H1 (cell line): ENCODE data around the gene LRRC9. TPM values are rescaled to one million over a fixed set of nuclear protein-coding genes. Genes with fewer than 3 reads are reported as not detected.

ENCODE experiments used
- ATF3 ChIP-seq: IDR thresholded peaks from 2 replicates; pipeline ENCODE4 v1.6.1; 2011; ENCODE audit warnings: low read depth, mild to moderate bottlenecking, low read length; ENCODE audit not compliant: insufficient read depth
- CTBP2 ChIP-seq: IDR thresholded peaks from 2 replicates; pipeline ENCODE4 v1.7.0; 2011; ENCODE audit warnings: borderline replicate concordance, mild to moderate bottlenecking, moderate library complexity, mixed read lengths, low read length; ENCODE audit not compliant: insufficient read depth, insufficient read length
- YY1 ChIP-seq: IDR thresholded peaks from 2 replicates; pipeline ENCODE4 v1.6.1; 2011; ENCODE audit warnings: low read depth, mild to moderate bottlenecking, low read length
- polyA plus RNA-seq, 7 experiments: library from polyadenylated mRNA; depleted of rRNA in 3 of 7; stranded (reverse) in 5 of 7; unstranded in 2 of 7; fragments of >200 nt in 5 of 7; fragments of 200-250 nt in 2 of 7; gene quantifications; 1 replicate in 5 of 7; 2 replicates in 1 of 7; 4 replicates in 1 of 7; pipeline versions ENCODE4 v1.2.1 to v1.2.3, GENCODE V29; 2011 to 2013; ENCODE audit warnings: missing spikeins in 2 of 7, mixed read lengths in 2 of 7
- total RNA-seq: library from RNA; stranded (reverse); fragmentation: NEBNext Ultra II Directional; extraction: Animal tissue kit (Norgen Biotek cat#: 25700); gene quantifications from 2 replicates; pipeline ENCODE4 v1.2.1, GENCODE V29; 2021

The LRRC9 gene
- total and polyA plus RNA-seq, 2 of the 8 experiments (the other 6 are each of a cell fraction or from before 2014, with no cell fraction given), result 0.12 to 0.84 TPM

GRCh38 chr14:59931237-59931636 is 11.3 kb downstream of the LRRC9 start (continued):
- no peak for TF ChIP-seq YY1
- no peak for TF ChIP-seq ATF3
- TF ChIP-seq CTBP2, result no peak
